GM18519 (cell line): ENCODE measurements around the gene PRKD1.

Source experiments
- ATAC-seq: cut with Tn5 transposase; IDR thresholded peaks from one replicate; pipeline ENCODE4 v1.9.1; 2021; ENCODE audit warnings: mild to moderate bottlenecking, moderate library complexity; ENCODE audit not compliant: unreplicated experiment, low FRiP score

Gene PRKD1

DNA sequence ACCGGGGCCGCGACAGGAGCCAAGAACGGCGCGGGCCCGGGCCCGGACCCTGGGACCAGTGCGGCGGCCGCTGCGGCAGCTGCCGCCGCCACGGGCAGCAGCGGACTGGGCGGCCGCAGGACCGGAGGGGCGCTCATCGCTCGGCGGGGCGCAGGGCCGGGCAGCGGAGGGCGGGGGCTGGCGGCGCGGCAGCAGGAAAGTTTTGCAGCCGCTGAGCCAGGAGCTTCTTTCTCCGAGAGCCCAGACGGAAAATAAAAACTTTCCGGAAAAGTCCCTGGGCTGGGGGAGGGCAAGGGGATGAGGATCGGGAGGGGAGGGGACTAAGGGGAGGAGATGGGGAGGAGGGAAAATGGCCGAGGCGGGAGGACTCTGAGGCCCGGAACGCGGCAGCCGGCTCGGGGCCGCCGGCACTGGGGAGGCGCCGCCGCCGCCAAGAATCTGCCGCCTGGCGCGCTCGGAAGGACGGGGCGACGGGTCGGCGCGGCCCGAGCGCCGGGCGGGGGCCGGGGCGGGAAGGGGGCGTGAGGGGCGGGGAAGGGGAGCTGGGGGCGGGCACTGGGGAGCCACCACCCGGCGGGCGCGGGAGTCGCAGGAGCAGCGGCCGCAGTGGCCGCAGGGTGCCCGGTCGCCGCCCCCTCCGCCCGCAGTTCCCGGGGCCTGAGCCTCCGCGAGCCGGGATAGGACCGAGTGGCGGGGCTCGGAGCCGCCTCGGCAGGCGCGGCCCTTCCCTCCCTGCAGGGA, at the start of gene PRKD1:
Gene PRKD1, minus strand, starts transcription at position 472 of the 741 bp plus-strand sequence.
- ATAC-seq = peak; percentile 31

DNA sequence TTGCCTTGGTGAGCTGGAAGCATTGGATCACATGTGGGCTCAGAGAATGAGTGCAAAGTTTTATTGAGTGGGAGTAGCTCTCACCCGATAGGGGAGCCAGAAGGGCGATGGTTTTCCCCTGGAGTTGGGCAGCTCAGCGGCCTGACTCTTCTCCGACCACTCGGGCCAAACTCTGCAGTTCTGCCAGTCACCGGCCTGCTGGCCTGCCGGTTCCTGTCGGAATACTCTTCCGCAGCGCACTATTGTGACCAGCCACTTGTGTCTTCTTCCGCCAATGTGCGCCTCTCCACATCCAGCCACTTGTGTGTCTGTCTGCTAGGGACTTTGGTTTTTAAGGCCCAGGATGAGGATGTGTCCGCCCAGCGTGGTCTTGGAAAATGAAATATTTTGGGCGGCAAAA, 43.5 kb upstream of the PRKD1 start:
- no peak for ATAC-seq

GRCh38 chr14:29955087-29955486, 27.4 kb upstream of the PRKD1 start:
- no peak for ATAC-seq

DNA sequence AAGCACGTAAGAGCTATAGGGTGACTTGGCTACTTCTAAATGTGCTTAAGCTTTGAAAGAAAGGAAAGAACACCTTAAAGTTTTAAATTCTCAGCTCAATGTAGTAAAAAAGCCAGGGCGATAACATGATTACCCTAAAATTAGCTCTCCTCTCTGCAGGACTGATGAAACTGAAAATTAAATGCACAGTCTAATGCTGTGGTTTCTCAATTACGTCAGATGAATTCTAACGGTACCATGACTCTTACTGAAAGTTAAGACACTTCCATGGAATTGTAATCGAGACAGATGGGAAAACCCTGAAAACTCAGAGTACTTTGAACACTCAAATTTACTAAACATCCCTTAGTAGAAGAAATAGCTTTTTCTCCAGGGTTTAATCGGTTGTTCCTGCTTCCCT, 25.9 kb upstream of the PRKD1 start:
- no peak for ATAC-seq

- no peak for ATAC-seq
Observed at GRCh38 chr14:29944091-29944490, 16.4 kb upstream of the PRKD1 start.

DNA sequence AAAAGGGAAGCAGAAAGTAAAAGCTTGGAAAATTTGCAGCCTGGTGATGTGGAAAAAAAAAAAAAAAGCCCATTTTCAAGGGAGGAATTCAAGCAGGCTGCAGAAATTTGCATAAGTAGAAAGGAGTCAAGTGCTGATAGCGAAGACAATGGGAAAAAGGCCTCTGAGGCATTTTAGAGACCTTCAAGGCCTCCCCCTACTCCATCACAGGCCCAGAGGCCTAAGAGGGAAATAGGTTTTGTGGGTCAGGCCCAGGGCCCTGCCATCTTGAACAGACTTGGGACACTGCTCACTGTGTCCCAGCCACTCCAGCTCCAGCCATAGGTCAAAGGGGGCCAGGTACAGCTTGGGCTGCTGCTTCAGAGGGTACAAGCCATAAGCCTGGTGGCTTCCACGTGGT, 13.8 kb upstream of the PRKD1 start:
- ATAC-seq = no peak

DNA sequence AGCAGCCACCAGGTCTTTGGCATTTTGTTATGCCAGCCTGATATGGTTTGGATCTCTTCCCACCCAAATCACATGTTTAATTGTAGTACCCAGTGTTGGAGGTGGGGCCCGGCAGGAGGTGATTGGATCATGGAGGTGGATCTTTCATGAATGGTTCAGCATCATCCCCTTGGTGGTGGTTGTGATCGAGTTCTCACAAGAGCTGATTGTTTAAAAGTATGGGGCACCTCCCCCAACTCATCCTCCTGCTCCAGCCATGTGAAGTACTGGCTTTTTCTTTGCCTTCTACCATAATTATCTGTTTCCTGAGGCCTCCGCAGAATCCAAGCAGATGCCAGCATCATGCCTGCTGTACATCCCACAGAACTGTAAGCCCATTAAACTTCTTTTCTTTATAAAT, 12.8 kb upstream of the PRKD1 start:
- ATAC-seq = no peak

GRCh38 chr14:29937116-29937515, 9.5 kb upstream of the PRKD1 start:
- no peak for ATAC-seq

GRCh38 chr14:29930283-29930682, 2.6 kb upstream of the PRKD1 start:
- no peak for ATAC-seq

DNA sequence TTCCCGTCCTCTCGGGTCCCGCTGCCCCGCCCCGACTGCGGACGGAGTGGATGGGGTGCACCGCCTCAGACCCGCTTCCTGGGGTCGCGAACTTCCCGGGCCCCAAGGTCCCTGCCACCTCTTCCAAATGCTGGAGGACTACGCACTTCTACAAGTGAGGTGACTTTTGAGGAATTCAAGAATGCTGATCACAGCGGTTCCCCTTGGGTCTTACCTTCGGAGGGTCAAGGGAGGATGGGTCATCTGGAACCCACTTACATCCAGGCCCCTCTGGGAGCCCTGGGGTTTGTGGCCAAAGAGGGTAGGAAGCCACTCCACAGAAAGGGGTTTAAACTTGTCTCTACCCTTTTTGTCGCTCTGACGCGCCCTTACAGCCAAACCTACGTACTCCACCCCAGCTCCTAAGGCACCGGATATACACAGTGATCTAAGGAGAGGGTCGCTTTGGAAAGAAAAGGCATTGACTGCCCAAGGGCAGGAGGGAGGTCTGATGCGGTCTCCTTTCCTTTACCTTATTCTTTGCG, 532 bp upstream of the PRKD1 start:
- no peak for ATAC-seq

- ATAC-seq = peak; percentile 47
Observed at GRCh38 chr14:29926701-29927375, 809 bp downstream of the PRKD1 start.

DNA sequence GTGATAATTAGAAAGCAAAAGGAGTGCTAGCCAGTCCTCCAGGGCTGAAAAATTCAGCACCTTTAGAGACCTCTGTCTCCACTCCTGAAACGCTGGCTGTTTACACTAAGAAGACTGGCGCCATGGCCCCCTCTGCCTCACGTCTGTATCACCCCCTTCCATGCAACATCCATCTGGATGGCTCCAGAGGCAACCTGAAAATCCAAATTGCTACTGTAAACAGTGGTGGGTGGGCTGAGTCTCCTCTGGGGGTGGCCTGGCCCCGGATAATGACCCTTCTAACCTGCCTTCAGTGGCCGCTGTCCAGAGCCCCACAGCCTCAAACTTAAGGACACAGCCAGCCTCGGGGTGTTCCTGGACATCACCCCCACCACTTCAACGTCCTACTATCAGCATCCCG, 1.4 kb downstream of the PRKD1 start:
- no peak for ATAC-seq

GRCh38 chr14:29925736-29926135, 1.9 kb downstream of the PRKD1 start:
- ATAC-seq = no peak

- ATAC-seq = no peak
Observed at GRCh38 chr14:29925101-29925722, 2.4 kb downstream of the PRKD1 start.

GRCh38 chr14:29919845-29920244, 7.8 kb downstream of the PRKD1 start:
- ATAC-seq = no peak

DNA sequence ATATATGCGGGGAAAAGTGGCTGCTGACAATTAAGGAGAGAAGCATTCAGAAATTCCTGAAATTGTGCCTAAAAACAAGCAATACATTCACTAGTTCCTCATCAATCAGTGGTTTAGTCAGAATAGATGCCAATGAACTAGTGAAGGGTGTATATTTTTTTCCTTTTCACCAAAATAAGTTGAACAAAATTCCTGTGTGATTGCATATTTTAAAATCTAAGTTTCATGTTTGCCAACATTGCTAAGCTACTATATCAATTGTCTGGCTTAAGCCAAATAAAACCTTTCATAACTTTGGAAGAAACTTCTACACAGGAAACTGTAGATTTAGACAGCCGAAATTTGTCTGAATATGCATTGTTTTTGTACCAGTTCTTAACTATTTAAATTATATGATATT, 8.7 kb downstream of the PRKD1 start:
- no peak for ATAC-seq

DNA sequence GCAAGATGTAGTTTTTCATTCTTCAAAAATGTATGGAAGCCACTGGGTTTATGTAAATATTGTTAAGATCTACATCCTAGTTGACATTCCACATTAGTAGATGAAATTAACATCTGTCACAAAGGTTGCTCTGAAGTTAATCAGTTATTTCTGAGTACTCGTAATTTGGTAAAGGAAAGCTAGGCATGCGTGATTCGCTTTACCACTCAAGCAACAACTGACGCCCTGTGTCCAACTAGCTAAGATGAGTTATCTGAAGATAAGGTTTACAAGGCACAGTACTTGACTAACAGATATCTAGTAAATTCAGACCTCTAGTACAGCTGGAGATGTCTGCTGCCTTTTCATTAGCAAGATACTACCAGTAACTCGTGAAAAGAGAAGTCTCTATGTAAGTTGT, 14.1 kb downstream of the PRKD1 start:
- ATAC-seq = no peak

- no peak for ATAC-seq
Observed at GRCh38 chr14:29911810-29912209, 15.8 kb downstream of the PRKD1 start.

DNA sequence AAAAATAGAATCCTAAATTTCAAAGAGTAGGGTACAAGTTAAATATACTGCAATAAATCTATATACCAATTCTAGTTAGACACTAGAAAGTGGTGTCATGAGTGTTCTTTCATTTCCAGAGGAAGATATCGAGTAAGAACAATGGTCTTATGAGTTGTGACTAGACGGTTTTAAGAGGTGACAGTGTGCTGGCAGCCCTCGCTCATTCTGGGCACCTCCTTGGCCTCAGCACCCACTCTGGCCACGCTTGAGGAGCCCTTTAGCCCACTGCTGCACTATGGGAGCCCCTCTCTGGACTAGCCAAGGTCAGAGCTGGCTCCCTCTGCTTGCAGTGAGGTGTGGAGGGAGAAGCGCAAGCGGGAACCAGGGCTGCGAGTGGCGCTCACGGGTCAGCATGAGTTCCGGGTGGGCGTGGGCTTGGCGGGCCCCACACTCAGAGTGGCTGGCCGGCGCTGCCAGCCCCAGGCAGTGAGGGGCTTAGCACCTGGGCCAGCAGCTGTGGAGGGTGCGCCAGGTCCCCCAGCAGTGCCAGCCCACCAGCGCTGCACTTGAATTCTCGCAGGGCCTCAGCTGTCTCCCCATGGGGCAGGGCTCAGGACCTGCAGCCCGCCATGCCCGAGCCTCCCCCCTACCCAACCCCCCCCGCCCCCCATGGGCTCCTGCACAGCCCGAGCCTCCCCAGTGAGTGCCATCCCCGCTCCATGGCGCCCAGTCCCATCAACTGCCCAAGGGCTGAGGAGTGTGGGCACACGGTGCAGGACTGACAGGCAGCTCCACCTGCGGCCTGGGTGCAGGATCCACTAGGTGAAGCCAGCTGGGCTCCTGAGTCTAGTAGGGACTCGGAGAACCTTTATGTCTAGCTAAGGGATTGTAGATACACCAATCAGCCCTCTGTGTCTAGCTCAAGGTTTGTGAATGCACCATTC, 18.7 kb downstream of the PRKD1 start:
- no peak for ATAC-seq

- ATAC-seq = no peak
Observed at GRCh38 chr14:29906256-29906870, 21.3 kb downstream of the PRKD1 start.
